DMS114 treated with DMSO at 0.1 percent for 48 hours (cell line): ENCODE data around the gene LCN2.

ENCODE experiments used
- DNase-seq: peaks from one replicate; lab custom pipeline; 2025; ENCODE audit not compliant: unreplicated experiment; lab: John Stamatoyannopoulos, UW

Gene LCN2

DNA sequence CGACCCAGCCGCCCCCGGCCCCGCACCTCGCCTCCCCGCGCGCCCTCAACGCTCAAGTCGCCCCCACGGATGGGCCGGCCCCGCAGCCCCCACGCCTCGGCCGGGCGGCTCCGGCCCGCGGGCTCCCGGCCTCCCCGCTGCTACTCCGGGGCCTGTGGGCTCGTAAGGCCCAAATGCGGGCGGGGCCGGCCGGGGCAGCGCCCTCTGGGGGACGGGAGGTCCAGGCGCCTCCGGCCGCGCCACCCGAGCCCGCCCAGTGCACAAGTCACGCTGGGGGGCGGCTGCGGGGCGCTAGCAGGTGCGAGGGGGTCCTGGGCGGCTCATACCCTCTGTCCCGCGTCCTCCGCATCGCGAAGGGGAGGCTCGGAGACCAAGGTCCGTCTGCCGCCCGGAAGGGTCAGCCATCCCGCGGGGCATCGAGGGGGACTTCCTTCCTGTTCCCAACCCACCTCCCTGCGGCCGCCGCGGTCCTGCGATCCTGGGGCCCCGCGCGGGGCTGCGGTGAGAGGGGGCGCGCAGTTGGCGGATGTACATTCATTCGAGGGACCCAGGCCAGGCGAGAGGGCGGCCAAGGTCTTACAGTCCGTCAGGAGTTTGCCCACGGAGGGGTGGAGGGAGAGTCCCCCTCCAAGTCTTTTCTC lies 42.3 kb downstream of the LCN2 start, which contains the start of gene CIZ1:
Gene CIZ1, minus strand, starts transcription at position 167 of the 641 bp plus-strand sequence. CDS start 715 bp downstream, outside the sequence.
- DNase-seq = peak; percentile 32

DNA sequence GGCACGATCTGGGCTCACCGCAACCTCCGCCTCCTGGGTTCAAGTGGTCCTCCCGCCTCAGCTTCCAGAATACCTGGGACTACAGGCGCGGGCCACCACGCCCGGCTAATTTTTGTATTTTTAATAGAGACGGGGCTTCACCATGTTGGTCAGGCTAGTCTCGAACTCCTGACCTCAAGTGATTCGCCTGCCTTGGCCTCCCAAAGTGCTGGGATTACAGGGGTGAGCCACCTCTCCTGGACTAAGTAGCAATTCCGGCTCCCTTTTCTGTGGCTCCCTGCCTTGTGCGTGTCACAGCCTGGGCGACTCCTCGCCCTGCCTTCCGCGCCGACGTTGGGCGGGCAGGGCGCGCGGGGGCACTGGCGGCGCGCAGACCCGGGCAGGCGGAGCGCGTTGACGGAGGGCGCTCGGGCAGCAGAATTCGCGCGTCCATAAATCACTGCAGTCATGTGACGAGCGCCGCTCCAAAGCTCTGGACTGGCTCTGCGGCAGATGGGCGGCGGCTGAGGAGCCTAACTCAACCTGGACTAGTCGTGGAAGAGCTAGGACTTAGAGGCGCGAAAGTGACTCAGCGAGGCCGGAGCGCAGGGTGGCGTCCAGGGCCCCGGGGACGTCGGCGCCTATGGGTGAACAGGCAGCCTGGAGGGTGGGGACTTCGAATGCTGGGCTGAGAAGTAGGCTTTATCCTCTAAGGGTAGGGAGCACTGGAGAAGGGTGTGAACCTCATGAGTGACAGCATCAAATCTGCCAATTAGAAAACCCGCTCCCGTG lies 43.5 kb downstream of the LCN2 start:
- peak; percentile 57 for DNase-seq

- no peak for DNase-seq
These were observed 44.3 kb downstream of the LCN2 start for GRCh38 chr9:128193469-128194096.

GRCh38 chr9:128201441-128202369 lies 52.5 kb downstream of the LCN2 start:
- DNase-seq = no peak

- no peak for DNase-seq
These were observed 53.4 kb downstream of the LCN2 start for GRCh38 chr9:128202648-128203023.
